HEK293T (cell line): ENCODE data around the gene YTHDF1.
"Not testable (repeated sequence)": the region's sequence is repeated elsewhere in the genome, so short reads cannot be mapped to it uniquely, and the experiment has no call there.

Experiments
- CTCF ChIA-PET: fragments of 350-600 bp; formaldehyde crosslinking; extraction: SDS; loops from one replicate; lab custom pipeline; 2021; ENCODE audit warnings: antibody characterized with exemption, inconsistent platforms; lab: Yijun Ruan, JAX
- POLR2A ChIA-PET: fragments of 350-600 bp; formaldehyde crosslinking; extraction: SDS; loops from one replicate; lab custom pipeline; 2020; ENCODE audit warnings: antibody characterized with exemption, inconsistent platforms; lab: Yijun Ruan, JAX
- DNase-seq: peaks from one replicate; pipeline ENCODE4 v3.0.0; 2012; ENCODE audit warnings: mixed read lengths; ENCODE audit errors: extremely low spot score
- ARNT ChIP-seq: fragments of 450-650 bp; IDR thresholded peaks from 2 replicates; pipeline ENCODE4 v1.6.1; 2017; ENCODE audit warnings: mild to moderate bottlenecking
- BHLHE40 ChIP-seq: fragments of 450-650 bp; IDR thresholded peaks from 2 replicates; pipeline ENCODE4 v1.6.1; 2016; ENCODE audit warnings: mild to moderate bottlenecking, moderate library complexity, borderline replicate concordance
- CTBP1 ChIP-seq: fragments of 450-650 bp; IDR thresholded peaks from 2 replicates; pipeline ENCODE4 v1.6.1; 2016; ENCODE audit warnings: borderline replicate concordance
- ELF4 ChIP-seq: fragments of 450-650 bp; IDR thresholded peaks from 2 replicates; pipeline ENCODE4 v1.6.1; 2017; ENCODE audit warnings: antibody characterized with exemption
- FOXA1 ChIP-seq: fragments of 450-650 bp; IDR thresholded peaks from 2 replicates; pipeline ENCODE4 v1.6.1; 2016; ENCODE audit warnings: mild to moderate bottlenecking
- FOXK2 ChIP-seq: fragments of 450-650 bp; IDR thresholded peaks from 2 replicates; pipeline ENCODE4 v1.6.1; 2016; ENCODE audit warnings: mild to moderate bottlenecking
- FOXM1 ChIP-seq: fragments of 450-650 bp; IDR thresholded peaks from 2 replicates; pipeline ENCODE4 v1.6.1; 2017; ENCODE audit warnings: mild to moderate bottlenecking, borderline replicate concordance
- HDGF ChIP-seq: fragments of 450-650 bp; IDR thresholded peaks from 2 replicates; pipeline ENCODE4 v1.6.1; 2017; ENCODE audit warnings: antibody characterized with exemption, borderline replicate concordance
- L3MBTL2 ChIP-seq: fragments of 450-650 bp; conservative IDR thresholded peaks from 2 replicates; pipeline ENCODE4 v1.6.1; 2016; ENCODE audit warnings: mild to moderate bottlenecking
- LEF1 ChIP-seq: fragments of 450-650 bp; IDR thresholded peaks from 2 replicates; pipeline ENCODE4 v1.6.1; 2017; ENCODE audit warnings: mild to moderate bottlenecking, borderline replicate concordance
- NFRKB ChIP-seq: fragments of 450-650 bp; IDR thresholded peaks from 2 replicates; pipeline ENCODE4 v1.6.1; 2016; ENCODE audit warnings: mild to moderate bottlenecking, moderate library complexity
- SP1 ChIP-seq: fragments of 450-650 bp; IDR thresholded peaks from 2 replicates; pipeline ENCODE4 v1.6.1; 2017
- SUZ12 ChIP-seq: fragments of 450-650 bp; IDR thresholded peaks from 2 replicates; pipeline ENCODE4 v1.6.1; 2016; ENCODE audit warnings: mild to moderate bottlenecking
- TARDBP ChIP-seq: fragments of 450-650 bp; IDR thresholded peaks from 2 replicates; pipeline ENCODE4 v1.6.1; 2016
- ZNF384 ChIP-seq: fragments of 450-650 bp; IDR thresholded peaks from 2 replicates; pipeline ENCODE4 v1.6.1; 2016
- TF ChIP-seq, protein P1 (sequence below): fragments of 450-650 bp; IDR thresholded peaks from 2 replicates; pipeline ENCODE4 v1.6.1; 2016

YTHDF1 gene

DNA sequence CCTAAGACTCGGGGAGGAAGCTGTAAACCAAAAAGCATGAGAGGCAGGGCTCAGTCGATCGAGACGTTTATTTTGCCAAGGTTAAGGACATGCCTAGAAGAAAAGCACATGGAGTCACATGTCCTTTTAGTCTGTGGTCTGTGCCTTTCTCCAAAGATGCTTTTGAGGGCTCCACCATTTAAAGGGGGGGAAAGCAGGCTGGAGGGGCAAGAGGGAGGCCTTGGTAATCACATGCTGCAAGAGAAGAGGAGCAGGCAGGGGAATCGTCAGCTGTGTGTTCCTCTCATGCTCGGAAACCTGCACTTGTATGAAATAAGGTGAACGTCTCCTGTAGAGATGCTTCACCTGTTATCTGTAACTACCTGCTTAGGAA is 9.1 kb upstream of the YTHDF1 start:
- TF ChIP-seq ZNF384 = no peak
- TF ChIP-seq, protein P1, sequence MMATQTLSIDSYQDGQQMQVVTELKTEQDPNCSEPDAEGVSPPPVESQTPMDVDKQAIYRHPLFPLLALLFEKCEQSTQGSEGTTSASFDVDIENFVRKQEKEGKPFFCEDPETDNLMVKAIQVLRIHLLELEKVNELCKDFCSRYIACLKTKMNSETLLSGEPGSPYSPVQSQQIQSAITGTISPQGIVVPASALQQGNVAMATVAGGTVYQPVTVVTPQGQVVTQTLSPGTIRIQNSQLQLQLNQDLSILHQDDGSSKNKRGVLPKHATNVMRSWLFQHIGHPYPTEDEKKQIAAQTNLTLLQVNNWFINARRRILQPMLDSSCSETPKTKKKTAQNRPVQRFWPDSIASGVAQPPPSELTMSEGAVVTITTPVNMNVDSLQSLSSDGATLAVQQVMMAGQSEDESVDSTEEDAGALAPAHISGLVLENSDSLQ = no peak
- TF ChIP-seq LEF1 = no peak
- no peak for TF ChIP-seq ARNT
- TF ChIP-seq FOXM1 = no peak
- TF ChIP-seq BHLHE40 = no peak
- TF ChIP-seq FOXK2 = no peak
- no peak for TF ChIP-seq HDGF
- TF ChIP-seq CTBP1 = no peak
- TF ChIP-seq NFRKB = no peak
- TF ChIP-seq SP1 = no peak
- no peak for TF ChIP-seq SUZ12
- no peak for TF ChIP-seq FOXA1
- no peak for TF ChIP-seq L3MBTL2
- TF ChIP-seq ELF4 = no peak
- TF ChIP-seq TARDBP = no peak
- DNase-seq = no peak
- ChIA-PET CTCF (interaction anchor here (1.5 kb wide), 1 partner anchor 10 kb away, joined by 6 read pairs; no protein-coding TSS in a partner anchor), POLR2A (interaction anchor here (1.8 kb wide), 1 partner anchor 48 kb away, joined by 5 read pairs; the partner anchor contains the start of gene ARFGAP1)

DNA sequence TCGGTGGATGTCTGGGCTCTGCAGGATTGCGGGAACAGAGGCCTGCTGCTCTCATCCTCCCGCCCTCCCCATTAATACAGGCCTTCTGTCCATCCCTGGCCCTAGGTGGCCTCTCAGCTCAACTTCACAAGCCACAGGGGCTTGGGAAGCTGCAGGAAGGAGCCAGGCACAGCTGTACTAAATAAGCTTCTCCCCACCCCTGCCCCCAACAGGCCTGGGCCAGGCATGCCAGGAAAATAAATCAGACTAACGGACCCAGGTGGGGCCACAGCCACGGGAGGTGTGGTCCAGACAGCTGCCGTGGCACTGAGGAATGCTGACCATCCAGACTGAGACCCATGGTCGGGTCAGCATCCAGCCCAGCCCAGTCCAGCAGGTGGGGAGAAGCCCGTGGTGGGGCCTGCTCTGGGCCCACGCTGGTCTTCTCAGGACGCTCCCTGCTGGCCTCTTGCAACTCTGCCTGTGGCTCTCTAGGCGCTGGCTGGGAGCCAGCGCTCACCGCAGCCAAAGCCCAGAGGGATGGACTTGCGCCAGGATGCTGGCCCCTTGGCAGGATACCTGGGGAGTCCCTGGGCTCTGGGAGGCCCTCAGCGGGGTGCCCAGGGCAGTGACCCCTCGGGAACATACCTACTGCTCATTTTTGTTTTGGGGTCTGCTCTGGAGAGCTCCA is 8.6 kb upstream of the YTHDF1 start:
- peak; percentile 50 for DNase-seq
- TF ChIP-seq NFRKB = no peak
- no peak for TF ChIP-seq SP1
- no peak for TF ChIP-seq FOXM1
- no peak for TF ChIP-seq ARNT
- no peak for TF ChIP-seq BHLHE40
- no peak for TF ChIP-seq LEF1
- no peak for TF ChIP-seq FOXA1
- TF ChIP-seq TARDBP = no peak
- no peak for TF ChIP-seq SUZ12
- TF ChIP-seq HDGF = no peak
- TF ChIP-seq ELF4 = no peak
- no peak for TF ChIP-seq FOXK2
- TF ChIP-seq CTBP1 = no peak
- POLR2A ChIA-PET = no interaction called here
- CTCF ChIA-PET = interaction anchor here (0.6 to 2.2 kb wide), 12 partner anchors 8 to 158 kb away, joined by 3 to 18 read pairs (median 4); partner anchors contain the start of gene CHRNA4

DNA sequence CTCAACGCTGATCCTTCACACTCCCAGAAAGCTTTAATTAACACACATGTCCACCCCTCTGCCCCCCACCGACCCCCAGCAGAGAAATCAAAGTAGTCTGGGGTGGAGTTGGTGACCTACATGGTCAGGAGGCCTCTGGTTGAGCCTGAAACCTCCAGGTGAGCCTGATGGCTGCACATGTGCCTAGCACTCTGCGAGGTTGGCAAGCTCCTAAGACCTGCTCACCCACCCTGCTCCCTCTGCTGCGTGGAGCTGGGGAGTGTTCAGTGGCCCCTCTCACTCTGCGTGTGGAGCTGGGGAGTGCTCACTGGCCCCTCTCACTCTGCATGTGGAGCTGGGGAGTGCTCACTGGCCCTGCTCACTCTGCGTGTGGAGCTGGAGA is 7.9 kb upstream of the YTHDF1 start:
- no peak for DNase-seq
- CTCF ChIA-PET = interaction anchor here (0.6 to 2.2 kb wide), 19 partner anchors 9 to 335 kb away, joined by 3 to 18 read pairs (median 4); partner anchors contain the start of genes ARFGAP1, BIRC7 and CHRNA4
- POLR2A ChIA-PET = no interaction called here
- TF ChIP-seq, protein P1 = no peak
- no peak for TF ChIP-seq ELF4
- no peak for TF ChIP-seq TARDBP
- no peak for TF ChIP-seq SP1
- no peak for TF ChIP-seq CTBP1
- TF ChIP-seq FOXA1 = no peak

DNA sequence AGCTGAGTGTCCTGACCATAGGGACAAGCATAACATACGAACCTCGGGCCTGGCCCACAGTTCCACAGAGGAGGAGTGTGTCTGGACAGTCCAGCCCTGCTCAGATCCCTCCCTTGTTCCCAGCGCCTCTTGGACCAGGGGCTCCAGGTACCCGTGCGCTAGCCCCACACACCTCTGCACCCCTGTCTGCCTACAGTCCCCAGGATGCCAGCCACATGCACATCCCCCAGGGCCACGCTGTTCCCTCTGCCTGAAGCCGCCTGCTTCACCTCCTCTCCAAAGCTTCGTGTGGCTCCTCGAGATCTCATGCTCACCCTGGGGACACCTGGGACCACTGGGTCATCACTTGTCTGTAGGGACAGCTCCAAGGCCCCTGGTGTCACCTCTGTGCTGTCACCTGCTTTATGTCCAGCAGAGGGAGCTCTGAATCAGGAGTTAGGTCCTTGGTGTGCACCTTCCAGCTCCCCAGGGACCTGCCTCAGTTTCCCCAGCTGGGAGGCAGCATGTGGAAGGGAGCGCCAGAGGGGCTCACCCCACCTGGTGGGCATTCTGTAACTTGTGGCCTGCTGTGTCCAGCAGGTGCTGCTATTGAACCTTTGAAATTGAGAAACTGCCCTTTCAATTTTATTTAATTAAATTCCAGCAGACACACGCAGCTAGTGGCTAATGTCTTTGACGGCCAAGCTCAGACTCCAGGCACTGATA is 7.3 kb upstream of the YTHDF1 start:
- CTCF ChIA-PET = interaction anchor here (0.6 to 2.2 kb wide), 23 partner anchors 10 to 335 kb away, joined by 3 to 18 read pairs (median 4); partner anchors contain the start of genes ARFGAP1, BIRC7 and CHRNA4
- peak; percentile 58 for DNase-seq
- POLR2A ChIA-PET = no interaction called here
- TF ChIP-seq, protein P1 = no peak
- TF ChIP-seq ELF4 (no peak), TARDBP (no peak), NFRKB (no peak), HDGF (no peak), BHLHE40 (no peak), ARNT (no peak)

DNA sequence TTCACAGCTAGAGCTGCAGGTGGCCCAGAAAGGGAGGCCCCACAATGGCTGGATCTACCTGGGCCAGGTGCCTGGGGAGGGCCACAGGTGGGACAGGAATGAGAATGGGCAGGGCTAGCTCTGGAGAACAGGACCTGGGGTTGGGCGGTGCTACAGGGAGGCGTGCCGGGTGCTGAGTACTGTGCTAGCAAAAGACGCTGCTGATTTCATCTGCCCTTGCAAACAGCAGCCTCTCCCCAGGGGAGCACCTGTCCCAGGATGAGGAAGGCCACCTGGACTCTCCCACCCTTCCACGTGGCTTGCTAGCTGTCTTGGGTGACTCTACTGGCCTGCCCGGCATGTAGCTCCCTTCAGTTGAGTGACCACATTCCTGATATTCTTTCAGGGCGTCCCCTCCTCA is 6.6 kb upstream of the YTHDF1 start:
- no peak for TF ChIP-seq NFRKB
- DNase-seq = no peak
- ChIA-PET POLR2A (no interaction called here), CTCF (interaction anchor here (0.9 to 2.2 kb wide), 4 partner anchors 10 to 159 kb away, joined by 4 to 18 read pairs (median 8); partner anchors contain the start of gene ARFGAP1)

DNA sequence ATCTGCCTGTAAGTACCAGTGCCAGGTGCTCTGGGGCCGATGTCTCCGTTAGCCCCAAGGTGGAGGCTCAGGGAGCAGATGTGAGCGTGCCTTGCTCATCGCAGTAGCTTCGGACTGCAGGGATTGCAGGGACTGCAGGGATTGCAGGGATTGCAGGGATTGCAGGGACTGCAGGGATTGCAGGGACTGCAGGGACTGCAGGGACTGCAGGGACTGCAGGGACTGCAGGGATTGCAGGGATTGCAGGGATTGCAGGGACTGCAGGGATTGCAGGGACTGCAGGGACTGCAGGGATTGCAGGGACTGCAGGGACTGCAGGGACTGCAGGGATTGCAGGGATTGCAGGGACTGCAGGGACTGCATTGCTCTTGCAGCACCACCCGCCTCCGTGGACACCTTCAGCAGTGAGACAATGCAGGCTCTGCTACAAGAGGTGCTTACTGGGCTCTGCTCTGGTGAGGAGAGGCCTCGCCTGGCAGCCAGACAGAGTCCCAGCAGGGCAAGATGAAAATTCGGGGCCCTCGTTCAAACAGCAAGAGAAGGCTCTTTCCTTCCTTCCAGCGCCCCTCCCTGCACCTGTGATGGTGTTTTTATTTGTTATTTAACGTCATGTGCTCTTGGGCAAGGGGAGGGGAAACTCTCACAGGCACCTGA is 5.6 kb upstream of the YTHDF1 start:
- POLR2A ChIA-PET = interaction anchor here (1.3 kb wide), 1 partner anchor 59 kb away, joined by 3 read pairs; no protein-coding TSS in a partner anchor
- CTCF ChIA-PET, DNase-seq: not testable (repeated sequence)
